HG03521 (cell line): ENCODE data around the gene MRPL46.
"Not testable (repeated sequence)": the region's sequence is repeated elsewhere in the genome, so short reads cannot be mapped to it uniquely, and the experiment has no call there.

Experiments
- ATAC-seq: cut with Tn5 transposase; IDR thresholded peaks from one replicate; pipeline ENCODE4 v1.9.1; 2021; ENCODE audit warnings: mild to moderate bottlenecking, moderate library complexity; ENCODE audit not compliant: unreplicated experiment

MRPL46 gene

GRCh38 chr15:88447741-88448140 is 19.4 kb downstream of the MRPL46 start:
- no peak for ATAC-seq

- ATAC-seq, result no peak
Measured at GRCh38 chr15:88447206-88447605, 20.0 kb downstream of the MRPL46 start.

DNA sequence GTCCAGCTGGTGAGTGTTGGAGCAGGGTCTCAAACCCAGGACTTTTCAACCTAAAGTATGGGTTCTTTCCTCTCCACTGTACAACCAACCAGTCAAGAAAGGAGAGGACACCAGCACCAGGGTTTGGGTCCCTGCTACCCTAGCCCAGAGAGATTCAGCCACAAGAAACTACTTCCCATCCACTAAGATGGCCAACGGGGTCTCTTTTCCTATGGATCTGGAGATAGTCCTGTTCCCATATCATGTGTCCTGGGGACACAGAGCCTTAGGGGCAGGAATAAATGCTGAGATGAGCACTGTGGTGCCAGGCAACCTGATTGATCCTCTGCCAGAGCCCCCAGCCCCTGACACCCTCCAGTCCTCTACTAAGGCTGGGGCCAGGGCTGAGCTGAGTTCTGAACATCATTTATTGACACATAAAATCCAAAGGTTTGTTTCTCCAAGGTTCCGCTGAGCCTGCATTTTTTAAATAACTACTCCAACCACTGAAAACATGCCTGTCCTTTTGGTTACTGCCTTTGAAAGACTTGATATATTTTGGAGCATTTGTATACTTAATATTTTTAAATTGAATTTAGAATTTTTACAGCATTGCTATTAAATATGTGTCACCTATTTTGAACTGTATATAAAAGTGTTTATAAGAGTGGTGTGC is 26.0 kb downstream of the MRPL46 start:
- ATAC-seq, result no peak

- ATAC-seq, result no peak
Measured at GRCh38 chr15:88440021-88440420, 27.2 kb downstream of the MRPL46 start.

DNA sequence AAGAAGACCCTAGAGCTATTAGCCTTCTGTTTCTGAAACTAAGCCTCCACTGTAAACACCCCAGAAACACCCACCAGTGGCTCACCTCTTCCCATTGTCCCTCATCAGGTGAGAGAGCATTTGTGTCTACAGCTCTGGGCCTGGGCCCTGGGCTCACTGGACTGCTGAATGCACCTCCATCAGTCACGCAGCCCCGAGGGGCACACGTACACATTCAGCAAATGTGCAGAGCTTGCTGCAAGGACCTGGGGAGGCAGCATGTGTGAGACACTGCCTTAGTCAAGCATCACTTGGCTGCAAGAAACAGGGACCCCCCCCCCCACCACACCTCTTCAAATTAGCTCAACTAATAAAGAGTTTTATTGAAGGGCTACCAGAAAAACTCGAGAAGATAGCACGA is 29.0 kb downstream of the MRPL46 start:
- ATAC-seq, result no peak

DNA sequence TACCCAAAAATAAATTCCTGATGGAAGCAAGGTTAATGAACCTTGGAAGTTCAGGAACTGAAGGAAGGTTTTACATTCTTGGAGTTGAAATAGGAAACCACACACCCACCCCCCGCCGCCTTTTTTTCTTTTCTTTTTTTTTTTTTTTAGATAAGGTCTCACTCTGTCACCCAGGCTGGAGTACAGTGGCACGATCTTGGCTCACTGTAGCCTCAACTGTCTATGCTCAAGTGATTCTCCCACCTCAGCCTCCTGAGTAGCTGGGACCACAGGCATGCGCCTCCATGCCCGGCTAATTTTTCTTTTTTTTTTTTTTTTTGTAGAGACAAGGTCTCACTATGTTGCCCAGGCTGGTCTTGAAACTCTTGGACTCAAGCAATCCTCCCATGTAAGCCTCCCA is 33.1 kb downstream of the MRPL46 start:
- not testable (repeated sequence) for ATAC-seq

DNA sequence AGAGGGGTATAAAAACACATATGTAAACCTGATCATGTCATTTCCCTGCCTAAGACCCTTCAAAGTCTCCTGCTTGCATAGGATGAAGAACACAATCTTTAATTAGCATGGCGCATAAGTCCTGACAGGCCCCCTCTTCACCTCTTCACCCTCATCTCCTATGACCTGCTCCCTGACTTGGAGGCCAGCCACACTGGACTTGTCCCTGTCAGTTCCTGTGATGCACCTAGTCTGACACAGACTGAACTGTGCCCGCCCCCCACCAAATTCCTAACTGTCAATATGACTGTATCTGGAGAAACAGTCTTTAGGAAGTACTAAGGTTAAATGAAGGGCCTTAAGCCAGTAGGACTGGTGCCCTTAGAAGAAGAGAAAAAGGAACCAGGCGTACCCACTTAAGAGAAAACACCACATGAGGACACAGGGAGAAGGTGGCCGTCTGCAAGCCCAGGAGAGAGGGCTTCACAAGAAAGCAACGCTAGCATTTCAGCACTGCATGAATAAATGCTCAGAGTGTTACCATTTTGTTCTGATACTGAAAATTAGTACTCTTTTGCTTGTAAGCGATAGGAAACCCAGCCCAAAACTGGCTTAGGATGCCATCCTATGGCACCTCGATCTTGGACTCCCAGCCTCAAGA is 34.0 kb downstream of the MRPL46 start:
- no peak for ATAC-seq

DNA sequence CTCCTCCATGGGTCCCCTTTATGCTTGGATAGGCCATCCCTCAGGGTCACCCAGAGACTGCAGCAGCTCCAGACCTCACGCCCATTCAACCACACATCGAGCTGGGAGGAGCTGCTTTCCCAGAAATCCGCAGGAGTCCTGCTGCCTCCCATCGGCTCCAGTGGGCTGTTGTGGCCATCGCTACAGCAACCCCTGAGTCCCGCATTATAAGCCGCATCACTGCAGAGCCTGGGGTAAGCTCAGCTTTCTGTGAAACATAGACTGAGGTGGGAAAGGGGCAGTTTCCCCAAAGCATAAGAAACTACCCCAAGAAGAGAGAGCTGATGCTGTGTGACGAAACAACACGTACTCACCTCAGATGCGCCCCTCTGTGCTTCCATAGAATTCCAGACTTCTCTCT is 35.7 kb downstream of the MRPL46 start:
- no peak for ATAC-seq

DNA sequence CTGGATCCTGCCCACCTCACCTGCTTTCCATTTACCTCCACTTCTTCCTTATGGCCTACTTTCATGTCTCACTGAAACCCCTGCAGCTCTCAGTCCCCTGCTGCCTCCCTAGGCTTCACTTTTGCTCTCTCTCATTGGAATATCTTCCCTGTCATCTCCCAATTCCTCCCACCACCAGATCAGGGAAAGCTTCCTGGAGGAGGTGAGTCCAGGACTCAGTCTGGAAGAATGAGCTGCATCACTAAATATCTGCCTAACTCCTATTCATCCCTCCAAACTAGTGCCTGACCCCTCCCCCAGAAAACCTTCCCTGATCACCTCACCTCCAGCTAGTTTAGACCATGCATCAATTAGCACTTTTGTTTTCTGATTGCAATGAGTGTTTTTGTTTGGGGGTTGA is 37.1 kb downstream of the MRPL46 start:
- no peak for ATAC-seq

GRCh38 chr15:88428805-88429605 is 38.2 kb downstream of the MRPL46 start:
- ATAC-seq, result no peak

DNA sequence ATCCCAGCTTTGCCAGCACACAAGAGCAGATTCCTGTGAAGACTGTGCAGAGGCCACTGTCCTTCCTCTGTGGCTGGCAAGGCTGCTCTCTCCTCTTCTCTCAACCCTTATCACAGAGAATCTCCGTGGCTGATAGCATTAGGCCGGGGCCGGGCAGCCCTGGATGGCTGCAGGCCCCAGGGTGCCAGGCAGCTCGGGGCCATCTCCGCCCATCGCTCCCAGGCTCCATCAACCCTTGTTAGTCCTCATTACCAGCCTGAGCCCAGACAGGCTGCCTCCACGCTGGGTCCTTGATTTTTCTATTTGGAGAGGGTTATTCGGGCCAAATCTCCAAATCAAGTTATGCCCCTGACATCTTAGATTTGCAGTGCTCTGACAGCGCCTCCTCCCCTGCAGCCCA is 39.1 kb downstream of the MRPL46 start:
- ATAC-seq, result no peak

DNA sequence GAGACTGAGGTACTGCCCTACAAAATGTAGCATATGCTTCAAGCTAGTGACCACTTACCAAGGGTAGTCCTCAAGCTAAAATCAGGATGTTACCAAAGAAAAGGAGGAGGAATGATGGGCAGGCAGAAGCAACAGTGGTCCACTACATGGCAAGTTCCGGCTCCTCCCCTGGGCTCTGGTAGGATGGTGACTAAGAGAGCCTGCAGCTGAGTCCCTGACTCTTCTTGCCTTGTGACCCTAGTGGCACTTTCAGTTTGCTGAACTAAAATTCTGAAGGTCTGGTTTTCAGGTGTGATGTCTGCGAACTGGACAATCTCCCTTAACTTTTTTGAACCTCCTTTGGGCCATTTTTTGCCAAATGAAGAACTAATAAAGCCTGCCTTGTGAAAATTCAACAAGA is 40.9 kb downstream of the MRPL46 start:
- ATAC-seq, result no peak

DNA sequence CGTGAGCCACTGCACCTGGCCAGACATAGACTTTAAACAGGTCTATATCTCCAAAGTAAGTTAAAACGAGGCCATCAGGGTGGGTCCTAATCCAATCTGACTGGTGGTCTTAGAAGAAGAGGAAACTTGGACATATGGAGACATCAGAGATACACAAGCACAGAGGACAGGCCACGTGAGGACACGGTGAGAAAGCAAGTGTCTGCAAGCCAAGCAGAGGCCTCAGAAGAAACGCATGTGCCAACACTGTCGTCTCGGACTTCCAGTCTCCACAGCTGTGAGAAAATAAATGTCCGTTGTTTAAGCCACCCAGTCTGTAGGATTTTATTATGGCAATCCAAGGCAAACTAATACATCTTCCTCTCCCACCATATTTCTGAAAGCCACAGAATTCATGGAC is 43.9 kb downstream of the MRPL46 start:
- ATAC-seq, result no peak

DNA sequence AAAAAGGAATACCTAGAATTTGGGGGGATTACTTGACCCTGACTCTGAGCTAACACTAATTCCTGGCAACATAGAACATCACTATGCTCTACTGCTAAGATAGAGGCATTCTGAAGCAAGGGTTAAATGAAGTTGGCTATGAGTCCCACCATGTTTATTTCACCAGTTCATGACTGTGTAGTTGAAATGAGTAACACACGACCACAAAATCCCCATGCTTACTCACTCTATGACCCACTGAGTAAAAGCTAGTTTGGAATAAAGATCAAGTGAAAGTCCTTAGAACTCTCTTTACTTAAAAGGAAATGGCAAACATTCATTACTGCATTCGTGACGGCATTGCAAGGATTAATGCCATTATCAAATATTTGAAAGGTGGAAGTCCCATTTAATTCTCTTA is 47.4 kb downstream of the MRPL46 start:
- ATAC-seq, result no peak
